GM23338 (cell line): ENCODE data around the gene YWHAE. TPM values are rescaled to one million over a fixed set of nuclear protein-coding genes. Genes with fewer than 3 reads are reported as not detected.

ENCODE experiments used
- ATAC-seq: fragments of 200-7000 bp; cut with Tn5 transposase; 3 replicates; pipeline ENCODE4 v1.9.1; 2020
- DNase-seq: peaks from one replicate; pipeline ENCODE4 v3.0.0-alpha.2; 2015; ENCODE audit warnings: low spot score
- H2AFZ ChIP-seq: fragments of 200-600 bp; sonication (generic); 2 replicates; pipeline ENCODE4 v1.8.0; 2016; ENCODE audit warnings: antibody characterized with exemption, mild to moderate bottlenecking, moderate library complexity
- H3F3A ChIP-seq: fragments of 200-600 bp; sonication (generic); replicated peaks from 2 replicates; pipeline ENCODE4 v1.8.0; 2017; ENCODE audit warnings: antibody characterized with exemption, mixed run types, low read depth
- H3K27ac ChIP-seq: fragments of 200-600 bp; sonication (generic); 2 replicates; pipeline ENCODE4 v1.6.1; 2016; ENCODE audit warnings: low read depth
- H3K27me3 ChIP-seq: fragments of 200-600 bp; sonication (generic); 2 replicates; pipeline ENCODE4 v1.8.0; 2016; ENCODE audit warnings: mild to moderate bottlenecking, mixed run types, moderate library complexity; ENCODE audit not compliant: insufficient read depth
- H3K36me3 ChIP-seq: fragments of 200-600 bp; sonication (generic); 2 replicates; pipeline ENCODE4 v1.8.0; 2016; ENCODE audit warnings: mild to moderate bottlenecking; ENCODE audit not compliant: insufficient read depth
- H3K4me1 ChIP-seq: fragments of 200-600 bp; sonication (generic); 2 replicates; pipeline ENCODE4 v1.8.0; 2016; ENCODE audit warnings: mild to moderate bottlenecking, moderate library complexity; ENCODE audit not compliant: insufficient read depth
- H3K4me2 ChIP-seq: fragments of 200-600 bp; sonication (generic); 2 replicates; pipeline ENCODE4 v1.7.1; 2017; ENCODE audit warnings: mixed run types
- H3K4me3 ChIP-seq: fragments of 200-600 bp; sonication (generic); 2 replicates; pipeline ENCODE4 v1.6.1; 2016; ENCODE audit warnings: mixed run types
- H3K79me2 ChIP-seq: fragments of 200-600 bp; sonication (generic); replicated peaks from 2 replicates; pipeline ENCODE4 v1.8.0; 2017; ENCODE audit warnings: mild to moderate bottlenecking; ENCODE audit not compliant: insufficient read depth
- H3K9me2 ChIP-seq: fragments of 200-600 bp; sonication (generic); 2 replicates; pipeline ENCODE4 v1.8.0; 2017; ENCODE audit not compliant: insufficient read depth
- H4K20me1 ChIP-seq: fragments of 200-600 bp; sonication (generic); replicated peaks from 2 replicates; pipeline ENCODE4 v1.8.0; 2017; ENCODE audit warnings: mild to moderate bottlenecking; ENCODE audit not compliant: insufficient read depth
- H3K27ac Mint-ChIP-seq: 2 replicates; pipeline ENCODE4 v1.8.0; 2020; ENCODE audit warnings: inconsistent platforms, mild to moderate bottlenecking, moderate library complexity, mixed read lengths
- H3K27me3 Mint-ChIP-seq: 3 replicates; pipeline ENCODE4 v1.8.0; 2022; ENCODE audit warnings: low read depth, mild to moderate bottlenecking, moderate library complexity, mixed read lengths, inconsistent platforms; ENCODE audit not compliant: insufficient read depth, poor library complexity
- H3K36me3 Mint-ChIP-seq: 3 replicates; pipeline ENCODE4 v1.8.0; 2021; ENCODE audit warnings: low read depth, mild to moderate bottlenecking, inconsistent platforms, moderate library complexity, mixed read lengths
- H3K4me1 Mint-ChIP-seq: 3 replicates; pipeline ENCODE4 v1.8.0; 2020; ENCODE audit warnings: mild to moderate bottlenecking, inconsistent platforms, mixed read lengths
- H3K4me3 Mint-ChIP-seq: 3 replicates; pipeline ENCODE4 v1.8.0; 2021; ENCODE audit warnings: moderate library complexity, mild to moderate bottlenecking, inconsistent platforms, mixed read lengths
- H3K9me3 Mint-ChIP-seq: 3 replicates; pipeline ENCODE4 v1.8.0; 2020; ENCODE audit warnings: moderate library complexity, mild to moderate bottlenecking, inconsistent platforms, mixed read lengths
- CREB1 ChIP-seq: fragments of 250-450 bp; sonication (Bioruptor Pico); IDR thresholded peaks from 2 replicates; pipeline ENCODE4 v1.5.0; 2020; ENCODE audit warnings: low read depth, mild to moderate bottlenecking, moderate library complexity
- EZH2 ChIP-seq: fragments of 200-600 bp; sonication (generic); IDR thresholded peaks from one replicate; pipeline ENCODE4 v1.8.0; 2017; ENCODE audit warnings: antibody characterized with exemption, mild to moderate bottlenecking, low read depth; ENCODE audit not compliant: unreplicated experiment
- EZH2phosphoT487 ChIP-seq: fragments of 200-600 bp; sonication (generic); IDR thresholded peaks from one replicate; pipeline ENCODE4 v1.8.1; 2018; ENCODE audit warnings: antibody characterized with exemption; ENCODE audit not compliant: unreplicated experiment
- JUNB ChIP-seq: IDR thresholded peaks from one replicate; pipeline ENCODE4 v1.6.1; 2016; ENCODE audit warnings: antibody characterized with exemption; ENCODE audit not compliant: unreplicated experiment
- STAT1 ChIP-seq: IDR thresholded peaks from one replicate; pipeline ENCODE4 v1.6.1; 2016; ENCODE audit warnings: antibody characterized with exemption; ENCODE audit not compliant: unreplicated experiment
- ZNF114 ChIP-seq: fragments of 250-450 bp; sonication (Bioruptor Pico); IDR thresholded peaks from 2 replicates; pipeline ENCODE4 v1.5.0; 2020; ENCODE audit warnings: mild to moderate bottlenecking, moderate library complexity
- ZNF331 ChIP-seq: fragments of 250-450 bp; sonication (Bioruptor Pico); IDR thresholded peaks from 2 replicates; pipeline ENCODE4 v1.5.0; 2020; ENCODE audit warnings: low read depth, mild to moderate bottlenecking, moderate library complexity
- polyA plus RNA-seq: library from polyadenylated mRNA; unstranded; fragments of >200 nt; fragmentation: Nextera tagmentation; extraction: Ambion mirVana; gene quantifications from 2 replicates; pipeline ENCODE4 v1.2.1, GENCODE V29; 2016
- total RNA-seq: library from RNA; depleted of rRNA; stranded (reverse); fragments of >200 nt; shearing (Covaris generic); gene quantifications from 2 replicates; pipeline ENCODE4 v1.2.3, GENCODE V29; 2014
- TF ChIP-seq, protein P1 (sequence below): IDR thresholded peaks from 2 replicates; pipeline ENCODE4 v1.6.1; 2016; ENCODE audit warnings: antibody characterized with exemption
- TF ChIP-seq, protein P2 (sequence below): IDR thresholded peaks from one replicate; pipeline ENCODE4 v1.6.1; 2018; ENCODE audit warnings: antibody characterized with exemption; ENCODE audit not compliant: unreplicated experiment

Gene YWHAE
- total and polyA plus RNA-seq, 2 experiments from 2014 or later: 1,251 to 1,283 TPM

DNA sequence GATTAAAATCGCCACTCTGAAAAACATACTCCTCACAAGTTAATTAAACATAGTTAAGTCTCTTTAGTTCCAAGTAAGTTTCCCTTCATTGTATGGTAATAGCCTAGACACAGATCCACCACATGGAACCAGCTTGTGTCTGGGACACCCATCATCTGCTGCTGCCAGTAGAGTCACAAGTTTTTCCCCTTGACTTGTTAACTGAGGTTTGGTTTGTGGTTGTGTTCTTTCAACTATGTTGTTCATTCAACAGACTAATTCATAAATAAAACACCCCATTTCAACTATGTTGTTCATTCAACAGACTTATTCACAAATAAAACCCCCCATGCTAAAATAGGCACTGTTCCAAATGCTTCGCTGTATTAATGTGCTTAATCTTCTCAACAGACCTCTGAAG is 24.4 kb downstream of the YWHAE start:
- Mint-ChIP-seq H3K4me3 (no peak overlapping the region), H3K27ac (no peak overlapping the region), H3K36me3 (peaks cover 34% of the 10 kb centered on the region), H3K4me1 (peaks cover 53% of the 10 kb centered on the region), H3K27me3 (peaks cover 11% of the 10 kb centered on the region), H3K9me3 (no peaks in the 10 kb centered on the region)
- Histone ChIP-seq H3K4me3 (no peak overlapping the region), H3K36me3 (no peaks in the 10 kb centered on the region), H2AFZ (no peak overlapping the region), H3K27ac (peak overlapping the region; percentile 61; the same call in 1 of the 2 replicates), H4K20me1 (peaks cover 98% of the 10 kb centered on the region), H3K4me2 (no peak overlapping the region), H3K27me3 (no peaks in the 10 kb centered on the region), H3F3A (peaks cover 23% of the 10 kb centered on the region), H3K9me2 (no peaks in the 10 kb centered on the region), H3K4me1 (peaks cover 53% of the 10 kb centered on the region), H3K79me2 (peaks cover 100% of the 10 kb centered on the region)
- ATAC-seq (no peak), DNase-seq (no peak)
- TF ChIP-seq, protein P1, sequence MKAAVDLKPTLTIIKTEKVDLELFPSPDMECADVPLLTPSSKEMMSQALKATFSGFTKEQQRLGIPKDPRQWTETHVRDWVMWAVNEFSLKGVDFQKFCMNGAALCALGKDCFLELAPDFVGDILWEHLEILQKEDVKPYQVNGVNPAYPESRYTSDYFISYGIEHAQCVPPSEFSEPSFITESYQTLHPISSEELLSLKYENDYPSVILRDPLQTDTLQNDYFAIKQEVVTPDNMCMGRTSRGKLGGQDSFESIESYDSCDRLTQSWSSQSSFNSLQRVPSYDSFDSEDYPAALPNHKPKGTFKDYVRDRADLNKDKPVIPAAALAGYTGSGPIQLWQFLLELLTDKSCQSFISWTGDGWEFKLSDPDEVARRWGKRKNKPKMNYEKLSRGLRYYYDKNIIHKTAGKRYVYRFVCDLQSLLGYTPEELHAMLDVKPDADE: no peak
- no peak for TF ChIP-seq ZNF114 (CRISPR knock-in tag)
- TF ChIP-seq EZH2phosphoT487: no peak
- no peak for TF ChIP-seq CREB1 (CRISPR knock-in tag)

DNA sequence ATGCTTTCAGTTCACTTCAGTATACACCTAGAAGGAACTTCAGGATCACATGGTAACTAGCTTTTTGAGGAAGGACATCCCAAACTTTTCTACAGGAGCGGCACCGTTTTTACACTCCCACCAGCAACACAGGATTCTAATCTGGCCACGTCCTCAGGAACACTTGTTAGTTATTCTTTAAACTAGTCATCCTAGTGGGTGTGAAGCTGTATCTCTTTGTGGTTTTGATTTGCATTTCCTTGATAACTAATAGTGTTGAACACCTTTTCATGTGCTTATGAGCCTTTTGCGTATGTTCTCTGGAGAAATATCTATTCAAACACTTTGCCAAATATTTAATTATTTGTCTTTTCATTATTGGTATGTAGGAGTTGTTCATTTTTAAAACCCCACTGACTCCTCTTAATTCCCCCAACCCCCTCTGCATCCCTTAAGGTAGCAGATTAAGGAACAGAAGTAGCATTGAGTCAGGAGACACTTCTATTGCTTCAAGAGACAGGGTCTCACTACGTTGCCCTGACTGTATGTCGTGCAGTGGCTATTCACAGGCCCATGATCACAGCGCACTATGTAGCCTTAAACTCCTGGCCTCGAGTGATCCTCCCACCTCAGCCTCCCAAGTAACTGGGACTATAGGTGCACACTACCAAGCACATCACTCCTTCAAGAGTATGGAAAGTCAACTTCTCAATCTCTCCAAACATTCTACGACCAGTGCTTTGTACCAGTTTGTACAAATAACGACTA is 25.4 kb downstream of the YWHAE start:
- no peaks in the 10 kb centered on the region for H3K27me3 ChIP-seq
- Mint-ChIP-seq H3K27ac (no peak overlapping the region), H3K27me3 (peaks cover 11% of the 10 kb centered on the region), H3K9me3 (no peaks in the 10 kb centered on the region), H3K4me3 (no peak overlapping the region; the same call in 2 of the 3 replicates), H3K36me3 (peaks cover 34% of the 10 kb centered on the region), H3K4me1 (peaks cover 44% of the 10 kb centered on the region)
- H3K4me1 ChIP-seq: peaks cover 49% of the 10 kb centered on the region
- H2AFZ ChIP-seq: no peak overlapping the region
- H3K4me2 ChIP-seq: 0 out of 2 replicates have a peak overlapping the region, but pooled peaks have one; percentile 51
- TF ChIP-seq ZNF114 (CRISPR knock-in tag) (no peak), STAT1 (no peak), ZNF331 (no peak), JUNB (no peak), CREB1 (CRISPR knock-in tag) (no peak), EZH2 (no peak), EZH2phosphoT487 (no peak)
- TF ChIP-seq, protein P1: no peak
- TF ChIP-seq, protein P2, sequence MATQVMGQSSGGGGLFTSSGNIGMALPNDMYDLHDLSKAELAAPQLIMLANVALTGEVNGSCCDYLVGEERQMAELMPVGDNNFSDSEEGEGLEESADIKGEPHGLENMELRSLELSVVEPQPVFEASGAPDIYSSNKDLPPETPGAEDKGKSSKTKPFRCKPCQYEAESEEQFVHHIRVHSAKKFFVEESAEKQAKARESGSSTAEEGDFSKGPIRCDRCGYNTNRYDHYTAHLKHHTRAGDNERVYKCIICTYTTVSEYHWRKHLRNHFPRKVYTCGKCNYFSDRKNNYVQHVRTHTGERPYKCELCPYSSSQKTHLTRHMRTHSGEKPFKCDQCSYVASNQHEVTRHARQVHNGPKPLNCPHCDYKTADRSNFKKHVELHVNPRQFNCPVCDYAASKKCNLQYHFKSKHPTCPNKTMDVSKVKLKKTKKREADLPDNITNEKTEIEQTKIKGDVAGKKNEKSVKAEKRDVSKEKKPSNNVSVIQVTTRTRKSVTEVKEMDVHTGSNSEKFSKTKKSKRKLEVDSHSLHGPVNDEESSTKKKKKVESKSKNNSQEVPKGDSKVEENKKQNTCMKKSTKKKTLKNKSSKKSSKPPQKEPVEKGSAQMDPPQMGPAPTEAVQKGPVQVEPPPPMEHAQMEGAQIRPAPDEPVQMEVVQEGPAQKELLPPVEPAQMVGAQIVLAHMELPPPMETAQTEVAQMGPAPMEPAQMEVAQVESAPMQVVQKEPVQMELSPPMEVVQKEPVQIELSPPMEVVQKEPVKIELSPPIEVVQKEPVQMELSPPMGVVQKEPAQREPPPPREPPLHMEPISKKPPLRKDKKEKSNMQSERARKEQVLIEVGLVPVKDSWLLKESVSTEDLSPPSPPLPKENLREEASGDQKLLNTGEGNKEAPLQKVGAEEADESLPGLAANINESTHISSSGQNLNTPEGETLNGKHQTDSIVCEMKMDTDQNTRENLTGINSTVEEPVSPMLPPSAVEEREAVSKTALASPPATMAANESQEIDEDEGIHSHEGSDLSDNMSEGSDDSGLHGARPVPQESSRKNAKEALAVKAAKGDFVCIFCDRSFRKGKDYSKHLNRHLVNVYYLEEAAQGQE: no peak
- no peaks in the 10 kb centered on the region for H3K36me3 ChIP-seq
- H3K9me2 ChIP-seq: no peaks in the 10 kb centered on the region
- ATAC-seq (no peak), DNase-seq (no peak)
- no peak overlapping the region for H3K4me3 ChIP-seq
- H3F3A ChIP-seq: peaks cover 28% of the 10 kb centered on the region
- H4K20me1 ChIP-seq: peaks cover 91% of the 10 kb centered on the region
- 0 out of 2 replicates have a peak overlapping the region, but pooled peaks have one; percentile 23 for H3K27ac ChIP-seq
- H3K79me2 ChIP-seq: peaks cover 100% of the 10 kb centered on the region
